Measurements from ENCODE around the gene ELFN1. TPM values are rescaled to one million over a fixed set of nuclear protein-coding genes. Genes with fewer than 3 reads are reported as not detected.

The ELFN1 gene
- total RNA-seq, 6 donors from 2014 or later: 0.11 to 3.0 (median 0.30) TPM; not detected in 1

DNA sequence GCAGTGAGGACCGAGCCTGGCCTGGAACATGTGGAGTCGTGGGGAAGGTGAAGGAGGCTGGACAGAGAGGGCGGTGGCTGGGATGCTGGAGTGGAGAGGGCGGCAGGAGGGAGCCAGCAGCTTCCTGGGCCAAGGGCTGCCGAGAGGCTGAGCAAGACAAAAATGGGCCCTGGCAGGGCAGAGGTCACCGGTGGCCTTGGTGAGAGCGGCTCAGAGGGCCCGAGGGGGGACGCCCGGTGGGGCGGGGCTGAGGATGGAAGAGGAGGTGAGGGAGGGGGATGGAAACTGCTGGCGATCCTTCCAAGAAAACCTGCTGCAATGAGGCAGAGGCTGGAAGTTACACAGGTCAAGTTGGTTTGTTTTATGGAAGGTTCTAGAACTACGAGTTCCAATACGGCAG, 69.5 kb downstream of the ELFN1 start:
- TF ChIP-seq POLR2A (IDR thresholded peaks at IDR 0.05) (no peak), CTCF (IDR thresholded peaks at IDR 0.05) (no peak), EP300 (IDR thresholded peaks at IDR 0.05) (no peak), POLR2AphosphoS5 (IDR thresholded peaks at IDR 0.05) (no peak)
- Histone ChIP-seq H3K27ac (no peak overlapping the region), H3K4me3 (no peak overlapping the region), H3K27me3 (no peaks in the 10 kb centered on the region), H3K9me3 (no peaks in the 10 kb centered on the region), H3K4me1 (peaks cover 12 to 22% (median 18%) of the 10 kb centered on the region in 4 donors), H3K36me3 (no peaks in the 10 kb centered on the region)
- WGBS, 2 donors: 75 to 78% methylated on average over 12 to 14 of the region's 14 CpGs
- DNase-seq: peak in 1 of 2 donors; percentile 63
- ATAC-seq (ENCODE audit: low FRiP score in 2 of 2): no peak

GRCh38 chr7:1740214-1740613, 70.1 kb downstream of the ELFN1 start:
- Histone ChIP-seq H3K27ac (no peak overlapping the region), H3K27me3 (no peaks in the 10 kb centered on the region), H3K9me3 (no peaks in the 10 kb centered on the region), H3K36me3 (no peaks in the 10 kb centered on the region), H3K4me3 (no peak overlapping the region), H3K4me1 (peaks cover 12 to 22% (median 18%) of the 10 kb centered on the region in 4 donors)
- ATAC-seq (ENCODE audit: low FRiP score in 2 of 2): no peak
- DNase-seq: peak in 1 of 2 donors; percentile 62
- WGBS, 2 donors: 92 to 94% methylated on average over 14 to 17 of the region's 17 CpGs
- no peak for TF ChIP-seq POLR2AphosphoS5 (IDR thresholded peaks at IDR 0.05)
- TF ChIP-seq CTCF (IDR thresholded peaks at IDR 0.05): no peak
- no peak for TF ChIP-seq EP300 (IDR thresholded peaks at IDR 0.05)
- TF ChIP-seq POLR2A (IDR thresholded peaks at IDR 0.05): no peak

DNA sequence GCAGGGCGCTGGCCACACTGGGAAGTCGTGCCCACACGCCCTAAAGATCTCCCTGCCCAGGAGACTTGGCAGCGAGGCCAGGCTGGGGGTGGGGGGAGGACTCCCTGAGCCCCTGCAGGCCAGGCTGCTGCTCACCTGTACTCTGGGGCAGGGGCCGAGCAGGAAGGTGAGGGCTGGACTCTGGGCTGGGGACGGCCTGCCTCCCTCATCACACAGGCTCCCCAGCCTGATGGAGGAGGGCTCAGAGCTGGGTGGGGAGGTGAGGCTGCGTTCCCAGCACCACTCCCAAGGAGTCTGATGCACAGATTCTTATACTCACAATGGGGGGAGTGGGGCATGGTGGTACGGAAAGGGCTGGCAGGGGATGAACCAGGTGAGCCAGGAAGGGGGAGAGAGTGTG, 71.2 kb downstream of the ELFN1 start:
- Histone ChIP-seq H3K9me3 (no peaks in the 10 kb centered on the region), H3K4me3 (no peak overlapping the region), H3K27me3 (no peaks in the 10 kb centered on the region), H3K4me1 (peaks cover 12 to 22% (median 18%) of the 10 kb centered on the region in 4 donors), H3K36me3 (no peaks in the 10 kb centered on the region), H3K27ac (no peak overlapping the region)
- TF ChIP-seq CTCF (IDR thresholded peaks at IDR 0.05): no peak
- no peak for TF ChIP-seq POLR2AphosphoS5 (IDR thresholded peaks at IDR 0.05)
- TF ChIP-seq POLR2A (IDR thresholded peaks at IDR 0.05): no peak
- TF ChIP-seq EP300 (IDR thresholded peaks at IDR 0.05): no peak
- 77 to 82% methylated on average over 5 to 6 of the region's 8 CpGs for WGBS, 2 donors
- no peak for ATAC-seq (ENCODE audit: low FRiP score in 2 of 2)
- DNase-seq: peak in 1 of 2 donors; percentile 53

GRCh38 chr7:1741751-1742554, 71.9 kb downstream of the ELFN1 start:
- TF ChIP-seq POLR2AphosphoS5 (IDR thresholded peaks at IDR 0.05) (peak in 1 of 2 donors; percentile 20), POLR2A (IDR thresholded peaks at IDR 0.05) (no peak), EP300 (IDR thresholded peaks at IDR 0.05) (no peak)
- peak in 1 of 2 donors; percentile 88 for DNase-seq
- no peak overlapping the region for H3K27ac ChIP-seq
- no peaks in the 10 kb centered on the region for H3K36me3 ChIP-seq
- ATAC-seq (ENCODE audit: low FRiP score in 2 of 2): peak; percentile 2 to 33
- H3K27me3 ChIP-seq: no peaks in the 10 kb centered on the region
- WGBS, 2 donors: 69 to 77% methylated on average over 9 to 33 of the region's 33 CpGs
- H3K9me3 ChIP-seq: no peaks in the 10 kb centered on the region
- peaks cover 12 to 22% (median 18%) of the 10 kb centered on the region in 4 donors for H3K4me1 ChIP-seq
- peak overlapping the region in 1 of 4 donors; percentile 24 for H3K4me3 ChIP-seq

DNA sequence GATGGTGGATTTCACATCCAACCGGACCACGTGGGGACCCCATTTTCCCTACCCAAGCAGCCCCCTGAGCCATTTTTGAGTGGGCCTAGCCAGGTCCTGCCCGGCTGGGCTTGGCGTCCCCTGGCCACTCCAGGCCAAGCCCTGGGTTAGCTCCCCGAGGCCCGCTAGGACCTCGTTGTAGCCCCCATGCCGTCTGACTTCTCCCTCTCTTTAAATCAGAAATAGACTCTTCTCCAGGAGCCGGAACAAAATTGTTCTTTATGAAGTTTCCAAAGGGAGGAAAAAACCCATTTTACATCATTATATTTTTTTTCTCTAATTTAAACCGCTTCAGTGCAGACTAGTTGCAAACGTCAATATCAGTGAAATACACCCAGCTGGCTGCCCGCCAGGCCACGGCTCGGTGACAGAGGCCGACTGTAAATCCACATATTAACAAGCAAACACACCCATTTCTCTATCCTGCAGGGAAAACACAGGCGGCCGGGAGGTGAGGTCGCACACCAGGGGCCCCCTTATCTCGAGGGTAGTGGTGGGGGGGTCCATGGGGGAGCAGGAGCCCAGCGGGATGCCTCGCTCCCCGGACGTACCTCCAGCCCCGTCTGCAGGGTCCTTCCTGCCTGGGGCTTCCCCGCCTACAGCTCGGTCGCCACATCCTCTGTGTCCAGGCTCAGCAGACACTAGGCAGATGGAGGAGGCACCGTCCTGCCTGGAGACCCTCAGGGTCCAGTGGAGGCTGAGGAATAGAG, 72.7 kb downstream of the ELFN1 start:
- DNase-seq: peak in 1 of 2 donors; percentile 90
- WGBS, 2 donors: 17 to 28% methylated on average over 23 to 27 of the region's 28 CpGs
- peak overlapping the region in 1 of 4 donors; percentile 24 for H3K4me3 ChIP-seq

More for the DNA sequence above, 72.7 kb downstream of the ELFN1 start:
- no peaks in the 10 kb centered on the region for H3K36me3 ChIP-seq
- no peak overlapping the region for H3K27ac ChIP-seq
- H3K4me1 ChIP-seq: peaks cover 12 to 22% (median 18%) of the 10 kb centered on the region in 4 donors
- no peaks in the 10 kb centered on the region for H3K9me3 ChIP-seq
- H3K27me3 ChIP-seq: no peaks in the 10 kb centered on the region
- no peak for ATAC-seq (ENCODE audit: low FRiP score in 2 of 2)
- TF ChIP-seq POLR2A (IDR thresholded peaks at IDR 0.05) (no peak), CTCF (IDR thresholded peaks at IDR 0.05) (no peak), EP300 (IDR thresholded peaks at IDR 0.05) (no peak)
